Hypothalamus (tissue), 51 donors: ENCODE data around the gene ARRB1.
"Not testable (repeated sequence)": the region's sequence is repeated elsewhere in the genome, so short reads cannot be mapped to it uniquely, and the experiment has no call there.

Source experiments
- DNase-seq, 51 donors: peaks; one replicate each; lab custom pipeline; 2025; lab: John Stamatoyannopoulos, UW

Gene ARRB1

GRCh38 chr11:75305993-75306392 lies 45.5 kb downstream of the ARRB1 start:
- peak in 16 of 51 donors; percentile 12 to 50 (median 27) for DNase-seq

GRCh38 chr11:75305452-75305851 lies 46.0 kb downstream of the ARRB1 start:
- no peak for DNase-seq

- DNase-seq: not testable (repeated sequence)
These were observed 46.5 kb downstream of the ARRB1 start for GRCh38 chr11:75304941-75305340.

- DNase-seq: peak in 30 of 51 donors; percentile 9 to 79 (median 54)
These were observed 47.8 kb downstream of the ARRB1 start for GRCh38 chr11:75303544-75304224.

- peak in 3 of 51 donors; percentile 11 to 35 (median 21) for DNase-seq
These were observed 49.1 kb downstream of the ARRB1 start for GRCh38 chr11:75302371-75302770.

- DNase-seq: peak in 3 of 51 donors; percentile 16 to 54 (median 39)
These were observed 49.7 kb downstream of the ARRB1 start for GRCh38 chr11:75301601-75302345.

GRCh38 chr11:75301131-75301530 lies 50.3 kb downstream of the ARRB1 start:
- DNase-seq: no peak

- DNase-seq: no peak
These were observed 52.5 kb downstream of the ARRB1 start for GRCh38 chr11:75298976-75299260.

- no peak for DNase-seq
These were observed 53.1 kb downstream of the ARRB1 start for GRCh38 chr11:75298191-75298975.

- DNase-seq: no peak
These were observed 57.6 kb downstream of the ARRB1 start for GRCh38 chr11:75293903-75294302.

GRCh38 chr11:75292943-75293342 lies 58.5 kb downstream of the ARRB1 start:
- no peak for DNase-seq

- DNase-seq: no peak
These were observed 59.7 kb downstream of the ARRB1 start for GRCh38 chr11:75291741-75292140.

GRCh38 chr11:75289919-75290318 lies 61.5 kb downstream of the ARRB1 start:
- no peak for DNase-seq

- DNase-seq: no peak
These were observed 62.0 kb downstream of the ARRB1 start for GRCh38 chr11:75289511-75289760.

GRCh38 chr11:75287579-75287978 lies 63.9 kb downstream of the ARRB1 start:
- DNase-seq: no peak

GRCh38 chr11:75286826-75287465 lies 64.5 kb downstream of the ARRB1 start:
- DNase-seq: peak in 1 of 51 donors; percentile 54

GRCh38 chr11:75285776-75286360 lies 65.6 kb downstream of the ARRB1 start:
- DNase-seq: no peak

GRCh38 chr11:75283391-75283931 lies 68.0 kb downstream of the ARRB1 start:
- DNase-seq: no peak

- DNase-seq: no peak
These were observed 69.9 kb downstream of the ARRB1 start for GRCh38 chr11:75281469-75282095.

GRCh38 chr11:75280770-75281468 lies 70.5 kb downstream of the ARRB1 start:
- DNase-seq: no peak
